Upper lobe of left lung (tissue), 4 donors: ENCODE data around the gene DUSP8.

Experiments
- CTCF ChIP-seq, 6 experiments: fragments of 450-650 bp in 4 of 6; fragments of 200-600 bp in 2 of 6; sonication (generic) in 2 of 6; IDR thresholded peaks; one replicate each; pipeline ENCODE4 v1.5.1; 2016 to 2019; ENCODE audit warnings: antibody characterized with exemption in 6 of 6
- EP300 ChIP-seq, 4 donors: sonication (generic); formaldehyde crosslinking; IDR thresholded peaks; one replicate each; pipeline ENCODE4 v1.5.1; 2017; ENCODE audit warnings: antibody characterized with exemption in 4 of 4, control low read depth in 2 of 4
- POLR2A ChIP-seq, 4 donors: fragments of 450-650 bp; IDR thresholded peaks; one replicate each; pipeline ENCODE4 v1.5.1; 2016 to 2017; ENCODE audit warnings: antibody characterized with exemption in 4 of 4, mild to moderate bottlenecking in 2 of 4
- POLR2AphosphoS5 ChIP-seq, 2 donors: sonication (generic); formaldehyde crosslinking; IDR thresholded peaks; one replicate each; pipeline ENCODE4 v1.5.1; 2017; ENCODE audit warnings: antibody characterized with exemption in 2 of 2

GRCh38 chr11:1561955-1562354 lies 10.1 kb downstream of the DUSP8 start:
- TF ChIP-seq CTCF (IDR thresholded peaks at IDR 0.05) (no peak), POLR2A (IDR thresholded peaks at IDR 0.05) (no peak), POLR2AphosphoS5 (IDR thresholded peaks at IDR 0.05) (no peak), EP300 (IDR thresholded peaks at IDR 0.05) (no peak)
